Adrenal gland (tissue), 12 donors: ENCODE results near the gene KIFC3. TPM values are rescaled to one million over a fixed set of nuclear protein-coding genes. Genes with fewer than 3 reads are reported as not detected.

ENCODE experiments used
- DNase-seq, 7 donors: peaks; one replicate each; pipeline ENCODE4 v3.0.0-alpha.2; 2019 to 2020
- H3K27ac ChIP-seq, 5 donors: fragments of 200-600 bp; sonication (generic) in 4 of 5; 1 replicate in 3 of 5; 2 replicates in 2 of 5; pipeline versions ENCODE4 v1.5.1 to v1.8.0; 2016 to 2020; ENCODE audit warnings: mild to moderate bottlenecking in 1 of 5
- H3K27me3 ChIP-seq: fragments of 200-600 bp; 2 replicates; pipeline ENCODE4 v1.8.0; 2021
- H3K36me3 ChIP-seq, 2 donors: fragments of 200-600 bp; replicated peaks in 1 of 2; 1 replicate in 1 of 2; 2 replicates in 1 of 2; pipeline versions ENCODE4 v1.5.1 to v1.8.0; 2018 to 2022
- H3K4me1 ChIP-seq, 2 donors: fragments of 200-600 bp; replicated peaks in 1 of 2; 1 replicate in 1 of 2; 2 replicates in 1 of 2; pipeline versions ENCODE4 v1.5.1 to v1.8.0; 2018 to 2021
- H3K4me3 ChIP-seq, 4 donors: fragments of 200-600 bp; sonication (generic) in 3 of 4; one replicate each; pipeline ENCODE4 v1.5.1; 2016 to 2018
- H3K9me3 ChIP-seq, 3 donors: fragments of 200-600 bp; sonication (generic) in 1 of 3; replicated peaks in 1 of 3; 1 replicate in 2 of 3; 2 replicates in 1 of 3; pipeline versions ENCODE4 v1.5.1 to v1.8.0; 2016 to 2021
- CTCF ChIP-seq, 6 experiments: fragments of 450-650 bp in 4 of 6; fragments of 200-600 bp in 2 of 6; sonication (generic) in 1 of 6; IDR thresholded peaks; 1 replicate in 5 of 6; 2 replicates in 1 of 6; pipeline versions ENCODE4 v1.5.1 to v1.8.0; 2016 to 2021; ENCODE audit warnings: antibody characterized with exemption in 6 of 6, mild to moderate bottlenecking in 2 of 6, moderate library complexity in 1 of 6
- POLR2A ChIP-seq, 2 donors: fragments of 450-650 bp; IDR thresholded peaks; one replicate each; pipeline ENCODE4 v1.6.1; 2017; ENCODE audit warnings: antibody characterized with exemption in 2 of 2, mild to moderate bottlenecking in 2 of 2, moderate library complexity in 1 of 2
- WGBS, 4 donors: extraction: QIAGEN DNeasy Blood & Tissue Kit in 2 of 4; methylation state at CpG; one replicate each; pipeline versions ENCODE4 v1.1.5 to v1.1.7; 2013 to 2017; 5-methylcytosine and 5-hydroxymethylcytosine counted together
- intact Hi-C, 2 donors: fragments of 100-400 bp; cut with DNase I; formaldehyde crosslinking; loops; one replicate each; pipeline versions ENCODE4 v1.14.1 to v1.15.0; 2022 to 2023
- polyA plus RNA-seq, 3 donors: library from polyadenylated mRNA; stranded (reverse); fragments of 200-250 nt in 2 of 3; fragments of 350-450 nt in 1 of 3; fragmentation: Illumina TruSeq in 1 of 3; extraction: RNeasy Lipid Tissue Mini Kit (QIAGEN cat#74804) in 1 of 3; gene quantifications; one replicate each; pipeline ENCODE4 v1.2.3, GENCODE V29; 2013 to 2014
- total RNA-seq, 9 donors: library from RNA; depleted of rRNA in 4 of 9; stranded (reverse); fragments of >200 nt in 4 of 9; fragments of 120-200 nt in 1 of 9; fragmentation: NEBNext Ultra II Directional in 1 of 9; extraction: Animal tissue kit (Norgen Biotek cat#: 25700) in 1 of 9; gene quantifications; one replicate each; pipeline versions ENCODE4 v1.1.0 to v1.2.4, GENCODE V29; 2013 to 2023
- donor health status: healthy with polysubstance abuse.
- donor health status: Bipolar disorder and iron deficiency.
- donor health status: DM: yes; HTN: yes; CAD: no.
- donor health status: DM: no; HTN: no; CAD: no.
- donor health status: DM: no; HTN: no; CAD: no.
- donor health status: DM: yes; HTN: yes; CAD: no.

Gene KIFC3
- total and polyA plus RNA-seq, 12 donors: 15.5 to 130 (median 60.0) TPM

GRCh38 chr16:57826052-57826451, 23.8 kb upstream of the KIFC3 start:
- no peak for DNase-seq

GRCh38 chr16:57825298-57826044, 23.2 kb upstream of the KIFC3 start:
- intact Hi-C loops: no loop called here

More at GRCh38 chr16:57826052-57826451, 23.8 kb upstream of the KIFC3 start:
- intact Hi-C loops: no loop called here
- Histone ChIP-seq H3K9me3 (no peaks in the 10 kb centered on the region), H3K36me3 (no peaks in the 10 kb centered on the region), H3K27ac (no peak overlapping the region), H3K4me1 (peaks cover 0 to 17% of the 10 kb centered on the region in 2 donors), H3K27me3 (no peaks in the 10 kb centered on the region), H3K4me3 (no peak overlapping the region)
- no peak for TF ChIP-seq POLR2A (IDR thresholded peaks at IDR 0.05)
- TF ChIP-seq CTCF (IDR thresholded peaks at IDR 0.05): no peak
- WGBS, 4 donors: 64 to 81% (median 75%) methylated on average over 4 of the region's 4 CpGs

GRCh38 chr16:57824888-57825287, 22.6 kb upstream of the KIFC3 start:
- Histone ChIP-seq H3K4me1 (peaks cover 0 to 12% of the 10 kb centered on the region in 2 donors), H3K9me3 (no peaks in the 10 kb centered on the region), H3K4me3 (no peak overlapping the region), H3K27me3 (no peaks in the 10 kb centered on the region), H3K36me3 (no peaks in the 10 kb centered on the region), H3K27ac (no peak overlapping the region)
- no peak for TF ChIP-seq POLR2A (IDR thresholded peaks at IDR 0.05)
- no peak for TF ChIP-seq CTCF (IDR thresholded peaks at IDR 0.05)
- 69 to 100% (median 83%) methylated on average over 1 to 2 of the region's 2 CpGs for WGBS, 4 donors
- intact Hi-C loops: no loop called here
- DNase-seq: no peak

More at GRCh38 chr16:57825298-57826044, 23.2 kb upstream of the KIFC3 start:
- Histone ChIP-seq H3K4me3 (no peak overlapping the region), H3K27me3 (no peaks in the 10 kb centered on the region), H3K9me3 (no peaks in the 10 kb centered on the region), H3K36me3 (no peaks in the 10 kb centered on the region), H3K27ac (no peak overlapping the region), H3K4me1 (peaks cover 0 to 17% of the 10 kb centered on the region in 2 donors)
- DNase-seq: no peak
- TF ChIP-seq CTCF (IDR thresholded peaks at IDR 0.05) (no peak), POLR2A (IDR thresholded peaks at IDR 0.05) (no peak)
- WGBS, 4 donors: 42 to 55% (median 49%) methylated on average over 6 of the region's 6 CpGs

- H3K9me3 ChIP-seq: no peaks in the 10 kb centered on the region
- H3K27me3 ChIP-seq: no peaks in the 10 kb centered on the region
- 52 to 72% (median 67%) methylated on average over 5 of the region's 5 CpGs for WGBS, 4 donors
- H3K4me3 ChIP-seq: no peak overlapping the region
- peaks cover 0 to 6% of the 10 kb centered on the region in 2 donors for H3K4me1 ChIP-seq
- no peak overlapping the region for H3K27ac ChIP-seq
- TF ChIP-seq POLR2A (IDR thresholded peaks at IDR 0.05) (no peak), CTCF (IDR thresholded peaks at IDR 0.05) (no peak)
- H3K36me3 ChIP-seq: no peaks in the 10 kb centered on the region
- intact Hi-C loops: no loop called here
- peak in 6 of 7 donors; percentile 66 to 81 (median 76) for DNase-seq
These were observed 21.5 kb upstream of the KIFC3 start for GRCh38 chr16:57823836-57824235.
